Lower leg skin (tissue), 4 donors: ENCODE data around the gene POT1. TPM values are rescaled to one million over a fixed set of nuclear protein-coding genes. Genes with fewer than 3 reads are reported as not detected.

Experiments used
- DNase-seq, 2 donors: peaks; one replicate each; pipeline ENCODE4 v3.0.0-alpha.2; 2019; ENCODE audit warnings: low spot score in 2 of 2
- H3K4me3 ChIP-seq: fragments of 200-600 bp; sonication (generic); 2 replicates; pipeline ENCODE4 v1.5.1; 2017; ENCODE audit warnings: mild to moderate bottlenecking, low read depth; ENCODE audit not compliant: poor library complexity, severe bottlenecking
- CTCF ChIP-seq, 3 donors: fragments of 450-650 bp; IDR thresholded peaks; one replicate each; pipeline ENCODE4 v1.5.1; 2016; ENCODE audit warnings: antibody characterized with exemption in 3 of 3, mild to moderate bottlenecking in 3 of 3, moderate library complexity in 2 of 3
- POLR2A ChIP-seq, 2 donors: fragments of 450-650 bp; IDR thresholded peaks; one replicate each; pipeline ENCODE4 v1.6.1; 2016 to 2017; ENCODE audit warnings: antibody characterized with exemption in 2 of 2, mild to moderate bottlenecking in 1 of 2, moderate library complexity in 1 of 2
- WGBS, 2 donors: methylation state at CpG; one replicate each; pipeline ENCODE4 v1.1.5; 2018; 5-methylcytosine and 5-hydroxymethylcytosine counted together
- intact Hi-C: fragments of 100-400 bp; cut with DNase I; formaldehyde crosslinking; loops from one replicate; pipeline ENCODE4 v1.15.0; 2023; ENCODE audit warnings: low total_unique reads
- total RNA-seq, 4 donors: library from RNA; depleted of rRNA; stranded (reverse); fragments of >200 nt; gene quantifications; one replicate each; pipeline ENCODE4 v1.1.0, GENCODE V29; 2016

The POT1 gene
- total RNA-seq, 4 donors from 2014 or later = 13.9 to 17.8 (median 14.9) TPM

GRCh38 chr7:124781907-124782734, 147.5 kb downstream of the POT1 start:
- H3K4me3 ChIP-seq = no peak overlapping the region

GRCh38 chr7:124781418-124781817, 148.2 kb downstream of the POT1 start:
- no peak for DNase-seq
- intact Hi-C loops = no loop called here
- no peak overlapping the region for H3K4me3 ChIP-seq
- TF ChIP-seq CTCF (IDR thresholded peaks at IDR 0.05) (no peak), POLR2A (IDR thresholded peaks at IDR 0.05) (no peak)
- WGBS, 2 donors = 83 to 89% methylated on average over 2 of the region's 2 CpGs

More at GRCh38 chr7:124781907-124782734, 147.5 kb downstream of the POT1 start:
- no peak for TF ChIP-seq CTCF (IDR thresholded peaks at IDR 0.05)
- TF ChIP-seq POLR2A (IDR thresholded peaks at IDR 0.05) = no peak
- 56 to 64% methylated on average over 12 of the region's 12 CpGs for WGBS, 2 donors
- no peak for DNase-seq
- intact Hi-C loops = no loop called here

DNA sequence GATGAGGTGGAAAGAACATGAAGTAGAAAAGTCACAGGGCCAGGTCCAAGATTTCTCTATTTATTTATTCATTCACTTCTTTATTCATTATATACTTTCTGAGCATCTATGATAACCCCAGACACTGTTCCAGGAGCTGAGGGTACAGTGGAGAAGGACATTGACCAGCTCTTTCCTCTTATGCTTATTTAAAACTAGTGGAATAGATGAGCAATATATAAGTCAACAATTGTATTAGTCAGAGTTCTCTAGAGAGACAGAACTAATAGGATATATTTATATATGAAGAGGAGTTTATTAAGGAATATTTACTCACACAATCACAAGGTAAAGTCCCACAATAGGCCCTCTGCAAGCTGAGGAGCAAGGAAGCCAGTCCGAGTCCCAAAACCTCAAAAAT, 149.0 kb downstream of the POT1 start:
- no peak for TF ChIP-seq CTCF (IDR thresholded peaks at IDR 0.05)
- TF ChIP-seq POLR2A (IDR thresholded peaks at IDR 0.05) = no peak
- intact Hi-C loops = no loop called here
- no peak for DNase-seq
- H3K4me3 ChIP-seq = no peak overlapping the region
- 88% methylated on average over 1 of the region's 1 CpG for WGBS, 2 donors

- no peak for TF ChIP-seq CTCF (IDR thresholded peaks at IDR 0.05)
- DNase-seq = no peak
- no peak overlapping the region for H3K4me3 ChIP-seq
- intact Hi-C loops = no loop called here
Observed at GRCh38 chr7:124780056-124780455, 149.6 kb downstream of the POT1 start.

- H3K4me3 ChIP-seq = no peak overlapping the region
- intact Hi-C loops = no loop called here
- no peak for DNase-seq
- TF ChIP-seq POLR2A (IDR thresholded peaks at IDR 0.05) = no peak
- no peak for TF ChIP-seq CTCF (IDR thresholded peaks at IDR 0.05)
Observed at GRCh38 chr7:124779620-124780019, 150.0 kb downstream of the POT1 start.

GRCh38 chr7:124779194-124779593, 150.4 kb downstream of the POT1 start:
- 44 to 57% methylated on average over 3 of the region's 3 CpGs for WGBS, 2 donors
- intact Hi-C loops = no loop called here
- DNase-seq = no peak
- TF ChIP-seq CTCF (IDR thresholded peaks at IDR 0.05) (no peak), POLR2A (IDR thresholded peaks at IDR 0.05) (no peak)
- no peak overlapping the region for H3K4me3 ChIP-seq
